Measurements from ENCODE around the gene CACNB2. TPM values are rescaled to one million over a fixed set of nuclear protein-coding genes. Genes with fewer than 3 reads are reported as not detected.

CACNB2 gene
- polyA plus RNA-seq, 2 of the 4 experiments (the other 2 are of a cell fraction), result not detected

DNA sequence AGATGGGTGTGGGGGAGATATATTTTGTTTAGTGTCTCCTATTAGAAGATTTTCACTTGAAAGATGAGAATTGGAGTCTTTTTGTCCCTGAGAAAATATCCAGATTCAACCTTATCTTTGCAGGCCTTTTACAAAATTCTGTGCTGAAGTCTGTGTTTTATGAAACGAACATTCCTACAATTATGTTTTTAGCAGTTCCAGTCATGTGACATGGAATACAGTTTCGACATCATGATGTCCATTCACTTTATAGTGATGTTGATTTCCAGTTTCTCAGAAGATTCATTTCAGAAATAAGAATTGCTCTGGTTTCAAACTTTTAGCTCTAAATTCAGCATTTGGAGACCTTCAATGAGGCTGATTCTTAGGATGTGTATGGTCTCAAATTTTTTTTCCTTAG is 54.4 kb downstream of the CACNB2 start (continued):
- TF ChIP-seq FOXS1 (CRISPR knock-in tag; IDR thresholded peaks at IDR 0.05) (no peak), MAZ (IDR thresholded peaks at IDR 0.05; ENCODE audit: borderline replicate concordance, low read depth, low read length) (no peak), PHF8 (IDR thresholded peaks at IDR 0.05; ENCODE audit: borderline replicate concordance, low read depth) (no peak)

DNA sequence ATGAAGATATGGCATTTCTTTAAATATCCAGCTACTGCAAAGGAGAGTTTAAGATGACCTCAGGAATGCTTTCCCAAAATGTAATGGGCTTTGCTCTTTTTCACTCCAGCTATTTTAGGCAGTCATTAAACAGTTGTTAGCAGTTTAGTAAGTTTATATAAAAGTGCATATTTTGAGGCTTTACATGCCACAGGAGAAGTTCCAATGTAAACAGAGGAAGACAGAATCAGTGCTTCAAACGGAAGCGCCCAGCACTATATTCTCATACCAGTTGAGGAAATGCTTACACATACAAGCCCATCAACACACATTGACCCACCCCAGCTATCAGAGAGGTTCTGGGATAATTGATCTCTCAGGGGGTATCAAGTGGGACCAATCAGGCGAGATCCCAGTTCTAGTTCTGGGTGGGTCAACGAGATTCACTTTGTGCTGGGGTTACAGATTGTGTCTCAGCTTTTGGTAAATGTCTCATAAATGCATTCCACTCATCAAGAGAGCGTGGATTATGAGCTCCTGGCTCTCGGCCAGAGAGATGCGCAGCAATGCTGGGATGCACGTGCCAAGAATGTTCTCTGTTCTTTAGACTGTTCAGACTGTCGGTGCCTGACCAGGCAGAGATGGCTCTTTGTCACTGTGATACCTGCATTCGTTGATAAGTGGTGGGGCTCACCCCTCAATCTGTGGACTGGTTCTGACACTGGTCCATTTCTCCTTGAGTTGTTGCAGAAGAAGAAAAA is 55.0 kb downstream of the CACNB2 start:
- Histone ChIP-seq H3K9me3 (no peaks in the 10 kb centered on the region), H3K4me2 (no peak overlapping the region), H3K27ac (no peak overlapping the region), H3K4me1 (no peaks in the 10 kb centered on the region), H3K4me3 (no peak overlapping the region)
- ChIA-PET CTCF (interaction anchor here (0.6 to 2.1 kb wide), 6 partner anchors 9 to 905 kb away, joined by 3 to 6 read pairs (median 5); no protein-coding TSS in a partner anchor), POLR2A (no interaction called here)
- DNase-seq (ENCODE audit: low read depth in 1 of 2, low spot score in 1 of 2), result no peak
- no peak for ATAC-seq
- FAIRE-seq, result no peak
- 23% methylated on average over 10 of the region's 10 CpGs for WGBS (ENCODE audit: missing lambda C conversion rate)
- TF ChIP-seq HEYL (CRISPR knock-in tag; IDR thresholded peaks at IDR 0.05), result no peak
- TF ChIP-seq, protein P1, sequence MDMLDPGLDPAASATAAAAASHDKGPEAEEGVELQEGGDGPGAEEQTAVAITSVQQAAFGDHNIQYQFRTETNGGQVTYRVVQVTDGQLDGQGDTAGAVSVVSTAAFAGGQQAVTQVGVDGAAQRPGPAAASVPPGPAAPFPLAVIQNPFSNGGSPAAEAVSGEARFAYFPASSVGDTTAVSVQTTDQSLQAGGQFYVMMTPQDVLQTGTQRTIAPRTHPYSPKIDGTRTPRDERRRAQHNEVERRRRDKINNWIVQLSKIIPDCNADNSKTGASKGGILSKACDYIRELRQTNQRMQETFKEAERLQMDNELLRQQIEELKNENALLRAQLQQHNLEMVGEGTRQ (IDR thresholded peaks at IDR 0.05), result no peak
- TF ChIP-seq, protein P2, sequence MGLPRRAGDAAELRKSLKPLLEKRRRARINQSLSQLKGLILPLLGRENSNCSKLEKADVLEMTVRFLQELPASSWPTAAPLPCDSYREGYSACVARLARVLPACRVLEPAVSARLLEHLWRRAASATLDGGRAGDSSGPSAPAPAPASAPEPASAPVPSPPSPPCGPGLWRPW (IDR thresholded peaks at IDR 0.05), result no peak
- TF ChIP-seq HOXB13 (CRISPR knock-in tag; IDR thresholded peaks at IDR 0.05; ENCODE audit: low read depth), result no peak
- no peak for TF ChIP-seq CHD4 (IDR thresholded peaks at IDR 0.05; ENCODE audit: borderline replicate concordance)
- TF ChIP-seq, protein P3, sequence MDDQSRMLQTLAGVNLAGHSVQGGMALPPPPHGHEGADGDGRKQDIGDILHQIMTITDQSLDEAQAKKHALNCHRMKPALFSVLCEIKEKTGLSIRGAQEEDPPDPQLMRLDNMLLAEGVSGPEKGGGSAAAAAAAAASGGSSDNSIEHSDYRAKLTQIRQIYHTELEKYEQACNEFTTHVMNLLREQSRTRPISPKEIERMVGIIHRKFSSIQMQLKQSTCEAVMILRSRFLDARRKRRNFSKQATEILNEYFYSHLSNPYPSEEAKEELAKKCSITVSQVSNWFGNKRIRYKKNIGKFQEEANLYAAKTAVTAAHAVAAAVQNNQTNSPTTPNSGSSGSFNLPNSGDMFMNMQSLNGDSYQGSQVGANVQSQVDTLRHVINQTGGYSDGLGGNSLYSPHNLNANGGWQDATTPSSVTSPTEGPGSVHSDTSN (IDR thresholded peaks at IDR 0.05), result no peak
- no peak for TF ChIP-seq RFX5 (IDR thresholded peaks at IDR 0.05)
- no peak for TF ChIP-seq ZC3H11A (IDR thresholded peaks at IDR 0.05)
- no peak for TF ChIP-seq JUN (IDR thresholded peaks at IDR 0.05)
- no peak for TF ChIP-seq JUNB (IDR thresholded peaks at IDR 0.05)
- TF ChIP-seq GATA3 (IDR thresholded peaks at IDR 0.05; ENCODE audit: borderline replicate concordance), result no peak

DNA sequence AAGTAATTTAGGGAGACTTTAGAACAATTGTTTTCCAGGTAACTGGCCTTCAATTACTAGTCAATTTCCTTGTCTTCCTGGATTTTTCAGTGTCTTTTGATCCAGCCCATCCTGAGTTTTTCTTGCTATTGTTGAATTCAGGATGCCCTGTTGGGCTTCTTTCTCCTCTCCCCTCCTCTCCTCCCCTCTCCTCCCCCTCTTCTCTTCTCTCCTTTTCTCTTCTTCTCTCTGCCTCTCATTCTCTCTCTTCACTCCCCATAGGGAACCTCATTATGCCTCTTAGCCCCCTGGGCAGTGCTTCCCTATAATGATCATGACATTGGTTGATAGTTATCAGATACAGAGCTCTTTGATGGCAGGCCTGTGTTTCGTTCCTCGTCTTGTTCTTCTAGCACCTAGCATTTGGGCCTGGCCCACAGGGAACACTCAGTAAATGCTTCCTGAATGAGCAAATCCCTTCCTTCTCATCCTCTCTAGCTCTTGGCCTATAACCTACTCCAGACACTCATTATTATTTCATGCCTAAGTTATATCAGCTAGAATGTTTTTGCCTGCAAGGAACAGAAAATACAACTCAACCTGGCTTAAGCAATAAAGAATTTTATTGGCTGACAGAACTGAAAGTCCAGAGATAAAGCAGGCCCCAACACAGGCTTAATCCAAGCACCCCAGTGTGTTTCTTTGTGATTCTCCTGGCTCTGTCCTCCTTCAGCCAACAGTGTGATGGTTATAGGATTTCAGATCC is 56.8 kb downstream of the CACNB2 start:
- TF ChIP-seq MYC (IDR thresholded peaks at IDR 0.05; ENCODE audit: borderline replicate concordance, low read length) (no peak), POLR2AphosphoS2 (conservative IDR thresholded peaks at IDR 0.05; ENCODE audit: low read length) (no peak), NFE2L2 (conservative IDR thresholded peaks at IDR 0.05; ENCODE audit: low read length) (no peak), NPAS2 (CRISPR knock-in tag; IDR thresholded peaks at IDR 0.05; ENCODE audit: borderline replicate concordance) (no peak), ZSCAN20 (CRISPR knock-in tag; IDR thresholded peaks at IDR 0.05) (no peak)
- H3K4me2 ChIP-seq, result no peak overlapping the region
- ATAC-seq, result no peak
- H3K27ac ChIP-seq, result no peak overlapping the region
- H3K9me3 ChIP-seq, result no peaks in the 10 kb centered on the region
- H3K4me1 ChIP-seq, result no peaks in the 10 kb centered on the region
- no peak for DNase-seq (ENCODE audit: low read depth in 1 of 2, low spot score in 1 of 2)
- ChIA-PET POLR2A (no interaction called here), CTCF (interaction anchor here (0.7 kb wide), 1 partner anchor 20 kb away, joined by 3 read pairs; no protein-coding TSS in a partner anchor)
- no peak for FAIRE-seq
- 52% methylated on average over 2 of the region's 2 CpGs for WGBS (ENCODE audit: missing lambda C conversion rate)
- H3K4me3 ChIP-seq, result no peak overlapping the region

All from A549 (cell line).